ENCODE results near the gene DSCAM.

Gene DSCAM

GRCh38 chr21:40765811-40766210 is 81.1 kb downstream of the DSCAM start:
- no peak for DNase-seq

GRCh38 chr21:40760821-40761220 is 86.1 kb downstream of the DSCAM start:
- no peak for DNase-seq

GRCh38 chr21:40759061-40759460 is 87.9 kb downstream of the DSCAM start:
- DNase-seq = no peak

- DNase-seq = no peak
These were observed 89.6 kb downstream of the DSCAM start for GRCh38 chr21:40757366-40757765.

- DNase-seq = no peak
These were observed 92.5 kb downstream of the DSCAM start for GRCh38 chr21:40754466-40754865.

GRCh38 chr21:40753756-40754155 is 93.2 kb downstream of the DSCAM start:
- no peak for DNase-seq

- no peak for DNase-seq
These were observed 94.8 kb downstream of the DSCAM start for GRCh38 chr21:40752125-40752524.

GRCh38 chr21:40751221-40751620 is 95.7 kb downstream of the DSCAM start:
- DNase-seq = no peak

- no peak for DNase-seq
These were observed 110.8 kb downstream of the DSCAM start for GRCh38 chr21:40736145-40736544.

- DNase-seq = no peak
These were observed 113.9 kb downstream of the DSCAM start for GRCh38 chr21:40733024-40733397.

- DNase-seq = no peak
These were observed 114.5 kb downstream of the DSCAM start for GRCh38 chr21:40732253-40733023.

GRCh38 chr21:40731206-40731605 is 115.8 kb downstream of the DSCAM start:
- no peak for DNase-seq

- no peak for DNase-seq
These were observed 116.5 kb downstream of the DSCAM start for GRCh38 chr21:40730426-40730800.

- no peak for DNase-seq
These were observed 117.1 kb downstream of the DSCAM start for GRCh38 chr21:40729761-40730425.

- no peak for DNase-seq
These were observed 123.0 kb downstream of the DSCAM start for GRCh38 chr21:40723966-40724365.

- DNase-seq = no peak
These were observed 123.6 kb downstream of the DSCAM start for GRCh38 chr21:40723317-40723716.

GRCh38 chr21:40719615-40720014 is 127.3 kb downstream of the DSCAM start:
- no peak for DNase-seq

GRCh38 chr21:40717028-40717427 is 129.9 kb downstream of the DSCAM start:
- DNase-seq = no peak

- no peak for DNase-seq
These were observed 132.4 kb downstream of the DSCAM start for GRCh38 chr21:40714536-40714935.

GRCh38 chr21:40707656-40708244 is 139.2 kb downstream of the DSCAM start:
- DNase-seq = no peak

- DNase-seq = no peak
These were observed 139.9 kb downstream of the DSCAM start for GRCh38 chr21:40706806-40707655.

- DNase-seq = no peak
These were observed 140.8 kb downstream of the DSCAM start for GRCh38 chr21:40706176-40706575.

GRCh38 chr21:40704141-40704540 is 142.8 kb downstream of the DSCAM start:
- DNase-seq = no peak
